Liver (tissue), 9 donors: ENCODE measurements around the gene TACC3. TPM values are rescaled to one million over a fixed set of nuclear protein-coding genes. Genes with fewer than 3 reads are reported as not detected.

Experiments used
- DNase-seq: peaks from one replicate; pipeline ENCODE4 v3.0.0-alpha.2; 2017; ENCODE audit warnings: low spot score
- H3K27ac ChIP-seq, 2 donors: one replicate each; pipeline ENCODE4 v1.7.0; 2013; ENCODE audit warnings: inconsistent platforms in 2 of 2, low read length in 2 of 2, control low read depth in 1 of 2, low read depth in 1 of 2, mild to moderate bottlenecking in 1 of 2
- H3K27me3 ChIP-seq, 4 donors: one replicate each; pipeline versions ENCODE4 v1.6.1 to v1.7.0; 2013; ENCODE audit warnings: low read length in 3 of 4, inconsistent platforms in 1 of 4, mild to moderate bottlenecking in 1 of 4, moderate library complexity in 1 of 4; ENCODE audit not compliant: control insufficient read depth in 4 of 4, insufficient read depth in 4 of 4
- H3K36me3 ChIP-seq, 4 donors: one replicate each; pipeline versions ENCODE4 v1.6.1 to v1.7.0; 2013; ENCODE audit warnings: low read length in 3 of 4, mild to moderate bottlenecking in 3 of 4, low read depth in 1 of 4, moderate library complexity in 1 of 4; ENCODE audit not compliant: control insufficient read depth in 4 of 4, insufficient read depth in 3 of 4
- H3K4me1 ChIP-seq, 4 donors: one replicate each; pipeline versions ENCODE4 v1.6.1 to v1.7.0; 2013; ENCODE audit warnings: low read length in 3 of 4, mild to moderate bottlenecking in 3 of 4, moderate library complexity in 1 of 4; ENCODE audit not compliant: control insufficient read depth in 4 of 4, insufficient read depth in 4 of 4
- H3K4me3 ChIP-seq, 3 donors: one replicate each; pipeline versions ENCODE4 v1.6.1 to v1.7.0; 2013; ENCODE audit warnings: low read length in 3 of 3, control low read depth in 1 of 3, low read depth in 1 of 3, mild to moderate bottlenecking in 1 of 3
- H3K9ac ChIP-seq, 2 donors: one replicate each; pipeline ENCODE4 v1.7.0; 2013; ENCODE audit warnings: low read length in 2 of 2, mild to moderate bottlenecking in 2 of 2, moderate library complexity in 2 of 2, control low read depth in 1 of 2, low read depth in 1 of 2
- H3K9me3 ChIP-seq, 4 donors: one replicate each; pipeline versions ENCODE4 v1.6.1 to v1.7.0; 2013; ENCODE audit warnings: low read length in 3 of 4; ENCODE audit not compliant: control insufficient read depth in 4 of 4
- EGR1 ChIP-seq, 2 donors: IDR thresholded peaks; 2 replicates each; pipeline ENCODE4 v1.6.1; 2016 to 2018; ENCODE audit warnings: antibody characterized with exemption in 2 of 2, low read depth in 2 of 2
- FOXA1 ChIP-seq: IDR thresholded peaks from 2 replicates; pipeline ENCODE4 v1.6.1; 2016; ENCODE audit warnings: antibody characterized with exemption
- FOXA2 ChIP-seq: IDR thresholded peaks from 2 replicates; pipeline ENCODE4 v1.6.1; 2016; ENCODE audit warnings: antibody characterized with exemption
- GABPA ChIP-seq, 2 donors: IDR thresholded peaks in 1 of 2; conservative IDR thresholded peaks in 1 of 2; 2 replicates each; pipeline ENCODE4 v1.6.1; 2016; ENCODE audit warnings: antibody characterized with exemption in 2 of 2, mild to moderate bottlenecking in 1 of 2, moderate library complexity in 1 of 2
- HNF4A ChIP-seq, 2 donors: conservative IDR thresholded peaks; 2 replicates each; pipeline ENCODE4 v1.6.1; 2016; ENCODE audit warnings: antibody characterized with exemption in 2 of 2, mild to moderate bottlenecking in 2 of 2
- HNF4G ChIP-seq: IDR thresholded peaks from 2 replicates; pipeline ENCODE4 v1.6.1; 2016; ENCODE audit warnings: antibody characterized with exemption
- NR2F2 ChIP-seq: IDR thresholded peaks from 2 replicates; pipeline ENCODE4 v1.6.1; 2016; ENCODE audit warnings: antibody characterized with exemption
- RXRA ChIP-seq, 2 donors: IDR thresholded peaks; 2 replicates each; pipeline ENCODE4 v1.6.1; 2017 to 2018; ENCODE audit warnings: antibody characterized with exemption in 2 of 2, mild to moderate bottlenecking in 1 of 2
- TAF1 ChIP-seq: conservative IDR thresholded peaks from 2 replicates; pipeline ENCODE4 v1.6.1; 2016; ENCODE audit warnings: antibody characterized with exemption, mild to moderate bottlenecking
- YY1 ChIP-seq: IDR thresholded peaks from 2 replicates; pipeline ENCODE4 v1.6.1; 2016; ENCODE audit warnings: antibody characterized with exemption, mild to moderate bottlenecking
- WGBS: extraction: QIAGEN DNeasy Blood & Tissue Kit; methylation state at CpG from one replicate; pipeline ENCODE4 v1.1.7; 2013; 5-methylcytosine and 5-hydroxymethylcytosine counted together
- polyA plus RNA-seq, 2 donors: library from polyadenylated mRNA; stranded (reverse) in 1 of 2; unstranded in 1 of 2; fragments of 200-250 nt in 1 of 2; fragments of >200 nt in 1 of 2; fragmentation: Nextera tagmentation in 1 of 2; extraction: Ambion mirVana in 1 of 2; gene quantifications; one replicate each; pipeline versions ENCODE4 v1.2.1 to v1.2.3, GENCODE V29; 2013 to 2015
- total RNA-seq, 2 donors: library from RNA; depleted of rRNA; stranded (reverse); fragments of >200 nt; gene quantifications; one replicate each; pipeline ENCODE4 v1.2.3, GENCODE V29; 2014
- TF ChIP-seq, protein P1 (sequence below): IDR thresholded peaks from 2 replicates; pipeline ENCODE4 v1.6.1; 2016; ENCODE audit warnings: antibody characterized with exemption
- TF ChIP-seq, protein P2 (sequence below): IDR thresholded peaks from 2 replicates; pipeline ENCODE4 v1.6.1; 2016; ENCODE audit warnings: antibody characterized with exemption
- TF ChIP-seq, protein P3 (sequence below): IDR thresholded peaks from 2 replicates; pipeline ENCODE4 v1.6.1; 2016; ENCODE audit warnings: antibody characterized with exemption
- TF ChIP-seq, protein P4 (sequence below): fragments of 150-350 bp; IDR thresholded peaks from 2 replicates; pipeline ENCODE4 v1.5.1; 2017; ENCODE audit warnings: improper control_type of control experiment, low read depth, low read length; ENCODE audit not compliant: missing input control
- TF ChIP-seq, protein P5 (sequence below): IDR thresholded peaks from 2 replicates; pipeline ENCODE4 v1.6.1; 2016; ENCODE audit warnings: antibody characterized with exemption, mild to moderate bottlenecking
- donor health status: healthy.
- donor health status: healthy.
- donor health status: healthy.
- donor health status: healthy.
- donor health status: healthy.

The TACC3 gene
- total and polyA plus RNA-seq, 4 donors, result 1.4 to 38.9 (median 5.5) TPM

DNA sequence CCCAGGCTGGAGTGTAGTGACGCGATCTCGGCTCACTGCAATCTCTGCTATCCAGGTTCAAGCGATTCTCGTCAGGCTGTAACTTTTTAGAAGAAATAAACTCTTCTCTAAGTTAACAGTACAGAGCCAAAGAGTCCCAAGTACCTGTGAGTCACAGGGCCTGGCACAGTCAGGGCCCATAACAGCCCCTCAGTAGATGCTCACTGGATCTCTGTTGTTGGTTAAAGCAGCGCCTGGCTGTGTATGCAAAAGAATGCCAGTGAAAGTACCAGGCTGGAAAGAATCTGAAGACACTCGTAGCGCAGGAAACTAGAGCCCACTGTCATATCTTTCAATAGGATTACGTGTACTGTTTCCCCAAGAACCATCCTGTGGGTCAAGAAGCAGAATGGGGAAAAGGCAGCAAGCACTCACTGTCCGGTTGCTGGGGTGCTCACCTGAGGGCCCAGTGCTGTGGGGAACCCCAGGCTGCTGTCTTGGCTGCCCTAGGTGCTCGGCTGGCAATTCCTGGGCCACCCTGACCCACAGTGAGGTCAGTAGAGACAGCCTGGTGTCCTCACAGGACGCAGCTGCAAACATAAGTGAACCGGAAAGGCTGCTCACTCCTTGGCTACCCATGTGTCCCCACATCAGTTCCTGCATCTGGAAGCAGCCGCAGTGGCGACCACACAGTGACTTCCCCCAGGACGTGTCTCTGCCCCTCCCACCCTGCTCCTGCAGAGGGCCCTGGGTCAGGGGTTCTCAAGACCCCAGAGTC, 6.1 kb upstream of the TACC3 start:
- DNase-seq, result no peak
- no peak overlapping the region for H3K9ac ChIP-seq
- TF ChIP-seq, protein P1, sequence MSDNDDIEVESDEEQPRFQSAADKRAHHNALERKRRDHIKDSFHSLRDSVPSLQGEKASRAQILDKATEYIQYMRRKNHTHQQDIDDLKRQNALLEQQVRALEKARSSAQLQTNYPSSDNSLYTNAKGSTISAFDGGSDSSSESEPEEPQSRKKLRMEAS, result no peak
- TF ChIP-seq EGR1 (IDR thresholded peaks at IDR 0.05; ENCODE audit: low read depth in 2 of 2), result no peak
- no peak for TF ChIP-seq YY1
- TF ChIP-seq NR2F2, result no peak
- TF ChIP-seq HNF4G, result no peak
- TF ChIP-seq, protein P2, sequence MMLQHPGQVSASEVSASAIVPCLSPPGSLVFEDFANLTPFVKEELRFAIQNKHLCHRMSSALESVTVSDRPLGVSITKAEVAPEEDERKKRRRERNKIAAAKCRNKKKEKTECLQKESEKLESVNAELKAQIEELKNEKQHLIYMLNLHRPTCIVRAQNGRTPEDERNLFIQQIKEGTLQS, result no peak
- TF ChIP-seq, protein P3, sequence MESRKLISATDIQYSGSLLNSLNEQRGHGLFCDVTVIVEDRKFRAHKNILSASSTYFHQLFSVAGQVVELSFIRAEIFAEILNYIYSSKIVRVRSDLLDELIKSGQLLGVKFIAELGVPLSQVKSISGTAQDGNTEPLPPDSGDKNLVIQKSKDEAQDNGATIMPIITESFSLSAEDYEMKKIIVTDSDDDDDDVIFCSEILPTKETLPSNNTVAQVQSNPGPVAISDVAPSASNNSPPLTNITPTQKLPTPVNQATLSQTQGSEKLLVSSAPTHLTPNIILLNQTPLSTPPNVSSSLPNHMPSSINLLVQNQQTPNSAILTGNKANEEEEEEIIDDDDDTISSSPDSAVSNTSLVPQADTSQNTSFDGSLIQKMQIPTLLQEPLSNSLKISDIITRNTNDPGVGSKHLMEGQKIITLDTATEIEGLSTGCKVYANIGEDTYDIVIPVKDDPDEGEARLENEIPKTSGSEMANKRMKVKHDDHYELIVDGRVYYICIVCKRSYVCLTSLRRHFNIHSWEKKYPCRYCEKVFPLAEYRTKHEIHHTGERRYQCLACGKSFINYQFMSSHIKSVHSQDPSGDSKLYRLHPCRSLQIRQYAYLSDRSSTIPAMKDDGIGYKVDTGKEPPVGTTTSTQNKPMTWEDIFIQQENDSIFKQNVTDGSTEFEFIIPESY, result no peak
- TF ChIP-seq RXRA (IDR thresholded peaks at IDR 0.05), result no peak
- no peak for TF ChIP-seq GABPA (IDR thresholded peaks at IDR 0.05 in 1 of 2, conservative IDR thresholded peaks at IDR 0.05 in 1 of 2)
- WGBS, result 83% methylated on average over 16 of the region's 16 CpGs
- H3K36me3 ChIP-seq, result peaks cover 0 to 2% (median under 1%) of the 10 kb centered on the region in 4 donors
- H3K4me1 ChIP-seq, result peaks cover 21 to 61% (median 46%) of the 10 kb centered on the region in 4 donors
- H3K4me3 ChIP-seq, result no peak overlapping the region
- H3K27me3 ChIP-seq, result no peaks in the 10 kb centered on the region
- H3K9me3 ChIP-seq, result no peaks in the 10 kb centered on the region
- H3K27ac ChIP-seq, result peak overlapping the region in 1 of 2 donors; percentile 27

DNA sequence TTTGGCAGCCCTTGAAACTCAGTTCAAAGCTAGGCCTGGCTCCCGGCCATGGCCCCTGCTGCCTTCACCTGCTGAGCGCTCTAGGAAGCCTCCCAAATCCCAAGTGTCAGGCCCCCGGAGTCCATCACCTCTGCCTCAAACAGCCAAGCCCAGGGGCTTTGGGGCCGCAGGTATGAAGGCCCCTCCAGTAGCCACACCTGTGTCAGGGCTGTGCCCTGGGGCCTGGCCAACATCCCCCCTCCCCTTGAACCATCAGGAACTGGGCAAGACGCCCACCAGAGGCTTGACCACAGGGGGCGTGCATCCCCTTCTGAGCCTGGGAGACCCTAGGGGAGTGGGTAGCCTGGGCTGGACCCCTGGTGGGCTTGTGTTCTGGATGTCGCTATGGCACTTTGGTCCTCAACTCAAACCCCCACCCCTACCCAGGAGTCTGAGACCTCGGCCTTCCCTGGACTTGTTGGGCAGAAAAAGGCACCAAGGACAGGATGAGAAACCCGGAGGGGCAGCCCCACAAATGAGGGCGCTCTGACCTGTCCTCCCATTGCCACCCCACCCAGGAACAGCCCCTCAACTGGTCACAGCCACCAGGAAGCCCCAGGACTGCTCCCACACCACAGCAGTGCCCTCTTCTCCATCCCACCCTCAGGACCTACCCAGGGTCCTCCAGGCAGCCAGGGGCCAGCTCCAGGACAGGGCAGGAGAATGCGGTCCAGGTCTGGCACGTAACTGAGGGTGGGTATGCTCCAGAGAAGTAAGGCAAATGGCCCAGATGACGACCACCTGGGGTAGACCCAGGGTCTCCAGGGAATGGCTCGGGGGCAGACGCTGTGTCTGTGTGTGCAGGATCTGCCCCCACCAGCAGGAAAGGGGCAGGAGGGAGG, 5.0 kb upstream of the TACC3 start:
- Histone ChIP-seq H3K27me3 (no peaks in the 10 kb centered on the region), H3K9ac (no peak overlapping the region), H3K36me3 (peaks cover 0 to 2% (median under 1%) of the 10 kb centered on the region in 4 donors), H3K27ac (no peak overlapping the region), H3K9me3 (no peaks in the 10 kb centered on the region), H3K4me3 (no peak overlapping the region), H3K4me1 (peaks cover 16 to 57% (median 43%) of the 10 kb centered on the region in 4 donors)
- TF ChIP-seq, protein P4, sequence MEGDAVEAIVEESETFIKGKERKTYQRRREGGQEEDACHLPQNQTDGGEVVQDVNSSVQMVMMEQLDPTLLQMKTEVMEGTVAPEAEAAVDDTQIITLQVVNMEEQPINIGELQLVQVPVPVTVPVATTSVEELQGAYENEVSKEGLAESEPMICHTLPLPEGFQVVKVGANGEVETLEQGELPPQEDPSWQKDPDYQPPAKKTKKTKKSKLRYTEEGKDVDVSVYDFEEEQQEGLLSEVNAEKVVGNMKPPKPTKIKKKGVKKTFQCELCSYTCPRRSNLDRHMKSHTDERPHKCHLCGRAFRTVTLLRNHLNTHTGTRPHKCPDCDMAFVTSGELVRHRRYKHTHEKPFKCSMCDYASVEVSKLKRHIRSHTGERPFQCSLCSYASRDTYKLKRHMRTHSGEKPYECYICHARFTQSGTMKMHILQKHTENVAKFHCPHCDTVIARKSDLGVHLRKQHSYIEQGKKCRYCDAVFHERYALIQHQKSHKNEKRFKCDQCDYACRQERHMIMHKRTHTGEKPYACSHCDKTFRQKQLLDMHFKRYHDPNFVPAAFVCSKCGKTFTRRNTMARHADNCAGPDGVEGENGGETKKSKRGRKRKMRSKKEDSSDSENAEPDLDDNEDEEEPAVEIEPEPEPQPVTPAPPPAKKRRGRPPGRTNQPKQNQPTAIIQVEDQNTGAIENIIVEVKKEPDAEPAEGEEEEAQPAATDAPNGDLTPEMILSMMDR, result no peak
- TF ChIP-seq FOXA1, result no peak
- no peak for TF ChIP-seq HNF4A (conservative IDR thresholded peaks at IDR 0.05)
- TF ChIP-seq, protein P5, sequence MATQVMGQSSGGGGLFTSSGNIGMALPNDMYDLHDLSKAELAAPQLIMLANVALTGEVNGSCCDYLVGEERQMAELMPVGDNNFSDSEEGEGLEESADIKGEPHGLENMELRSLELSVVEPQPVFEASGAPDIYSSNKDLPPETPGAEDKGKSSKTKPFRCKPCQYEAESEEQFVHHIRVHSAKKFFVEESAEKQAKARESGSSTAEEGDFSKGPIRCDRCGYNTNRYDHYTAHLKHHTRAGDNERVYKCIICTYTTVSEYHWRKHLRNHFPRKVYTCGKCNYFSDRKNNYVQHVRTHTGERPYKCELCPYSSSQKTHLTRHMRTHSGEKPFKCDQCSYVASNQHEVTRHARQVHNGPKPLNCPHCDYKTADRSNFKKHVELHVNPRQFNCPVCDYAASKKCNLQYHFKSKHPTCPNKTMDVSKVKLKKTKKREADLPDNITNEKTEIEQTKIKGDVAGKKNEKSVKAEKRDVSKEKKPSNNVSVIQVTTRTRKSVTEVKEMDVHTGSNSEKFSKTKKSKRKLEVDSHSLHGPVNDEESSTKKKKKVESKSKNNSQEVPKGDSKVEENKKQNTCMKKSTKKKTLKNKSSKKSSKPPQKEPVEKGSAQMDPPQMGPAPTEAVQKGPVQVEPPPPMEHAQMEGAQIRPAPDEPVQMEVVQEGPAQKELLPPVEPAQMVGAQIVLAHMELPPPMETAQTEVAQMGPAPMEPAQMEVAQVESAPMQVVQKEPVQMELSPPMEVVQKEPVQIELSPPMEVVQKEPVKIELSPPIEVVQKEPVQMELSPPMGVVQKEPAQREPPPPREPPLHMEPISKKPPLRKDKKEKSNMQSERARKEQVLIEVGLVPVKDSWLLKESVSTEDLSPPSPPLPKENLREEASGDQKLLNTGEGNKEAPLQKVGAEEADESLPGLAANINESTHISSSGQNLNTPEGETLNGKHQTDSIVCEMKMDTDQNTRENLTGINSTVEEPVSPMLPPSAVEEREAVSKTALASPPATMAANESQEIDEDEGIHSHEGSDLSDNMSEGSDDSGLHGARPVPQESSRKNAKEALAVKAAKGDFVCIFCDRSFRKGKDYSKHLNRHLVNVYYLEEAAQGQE, result no peak
- TF ChIP-seq, protein P1, result no peak
- no peak for TF ChIP-seq NR2F2
- TF ChIP-seq FOXA2, result no peak
- TF ChIP-seq, protein P3, result no peak
- TF ChIP-seq, protein P2, result no peak
- TF ChIP-seq TAF1, result no peak
- no peak for TF ChIP-seq EGR1 (IDR thresholded peaks at IDR 0.05; ENCODE audit: low read depth in 2 of 2)
- no peak for DNase-seq
- WGBS, result 91% methylated on average over 15 of the region's 15 CpGs
